ENCODE measurements around the gene CTDP1.

Gene CTDP1

GRCh38 chr18:79679552-79680099, at the start of gene CTDP1:
TSS of gene CTDP1 (plus strand) at chr18:79679803. CDS start at chr18:79679948, 145 bp downstream.
- peak; percentile 87 for DNase-seq (ENCODE audit: low spot score)

- no peak for DNase-seq (ENCODE audit: low spot score)
Observed at GRCh38 chr18:79630281-79631095, 49.1 kb upstream of the CTDP1 start.

GRCh38 chr18:79631096-79631507, 48.5 kb upstream of the CTDP1 start:
- no peak for DNase-seq (ENCODE audit: low spot score)

- no peak for DNase-seq (ENCODE audit: low spot score)
Observed at GRCh38 chr18:79631761-79632446, 47.7 kb upstream of the CTDP1 start.

GRCh38 chr18:79632765-79633164, 46.8 kb upstream of the CTDP1 start:
- no peak for DNase-seq (ENCODE audit: low spot score)

- no peak for DNase-seq (ENCODE audit: low spot score)
Observed at GRCh38 chr18:79634186-79634585, 45.4 kb upstream of the CTDP1 start.

- no peak for DNase-seq (ENCODE audit: low spot score)
Observed at GRCh38 chr18:79634593-79635426, 44.8 kb upstream of the CTDP1 start.

- DNase-seq (ENCODE audit: low spot score) = no peak
Observed at GRCh38 chr18:79635427-79635726, 44.2 kb upstream of the CTDP1 start.

- DNase-seq (ENCODE audit: low spot score) = no peak
Observed at GRCh38 chr18:79637181-79637920, 42.3 kb upstream of the CTDP1 start.

- DNase-seq (ENCODE audit: low spot score) = no peak
Observed at GRCh38 chr18:79637921-79638909, 41.4 kb upstream of the CTDP1 start.

GRCh38 chr18:79639072-79639829, 40.4 kb upstream of the CTDP1 start:
- DNase-seq (ENCODE audit: low spot score) = no peak

GRCh38 chr18:79640064-79640672, 39.4 kb upstream of the CTDP1 start:
- no peak for DNase-seq (ENCODE audit: low spot score)

- DNase-seq (ENCODE audit: low spot score) = no peak
Observed at GRCh38 chr18:79640875-79641274, 38.7 kb upstream of the CTDP1 start.

GRCh38 chr18:79641722-79642497, 37.7 kb upstream of the CTDP1 start:
- no peak for DNase-seq (ENCODE audit: low spot score)

- DNase-seq (ENCODE audit: low spot score) = no peak
Observed at GRCh38 chr18:79642626-79643025, 37.0 kb upstream of the CTDP1 start.

GRCh38 chr18:79643054-79643984, 36.3 kb upstream of the CTDP1 start:
- DNase-seq (ENCODE audit: low spot score) = no peak

- DNase-seq (ENCODE audit: low spot score) = peak; percentile 42
Observed at GRCh38 chr18:79644006-79644665, 35.5 kb upstream of the CTDP1 start.
